ENCODE measurements around the gene SFTA2. TPM values are rescaled to one million over a fixed set of nuclear protein-coding genes. Genes with fewer than 3 reads are reported as not detected.

Gene SFTA2
- total and polyA plus RNA-seq, 10 donors, result 0.08 to 2.6 (median 0.47) TPM; not detected in 7

DNA sequence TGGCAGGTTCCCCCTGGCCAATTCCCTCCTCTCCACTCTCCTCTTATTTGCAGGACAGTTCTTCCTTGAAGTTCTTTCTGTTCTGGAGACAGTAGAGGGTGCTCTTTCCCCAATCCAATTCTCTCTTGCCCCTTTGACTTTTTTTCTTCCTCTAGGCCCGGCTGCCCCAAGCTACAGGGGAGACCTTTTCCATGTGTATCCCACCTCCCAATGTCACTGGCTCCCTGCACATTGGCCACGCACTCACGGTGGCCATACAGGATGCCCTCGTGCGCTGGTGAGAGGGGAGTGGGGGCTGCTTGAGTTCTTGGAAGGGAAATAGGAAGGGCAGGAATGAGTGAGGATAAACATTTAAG is 16.4 kb downstream of the SFTA2 start:
- Histone ChIP-seq H3K9me3 (no peaks in the 10 kb centered on the region), H3K27ac (peak overlapping the region in 4 of 8 donors; percentile 85 to 91 (median 90)), H3K27me3 (replicated peaks in 1 of 7) (no peaks in the 10 kb centered on the region), H3K4me3 (no peak overlapping the region), H3K4me1 (peaks cover 18 to 43% (median 27%) of the 10 kb centered on the region in 6 donors), H3K36me3 (peaks cover 1 to 72% (median 53%) of the 10 kb centered on the region in 6 donors)
- WGBS, 5 donors, result 17 to 25% (median 22%) methylated on average over 5 of the region's 5 CpGs
- no peak for DNase-seq
- intact Hi-C loops (cut with DNase I; ENCODE audit: low total_unique reads), result loop anchor here (5.0 kb wide), 1 partner anchor 147 kb away; no protein-coding TSS in a partner anchor
- TF ChIP-seq POLR2A (IDR thresholded peaks at IDR 0.05) (no peak), POLR2AphosphoS5 (IDR thresholded peaks at IDR 0.05) (peak in 1 of 3 donors; percentile 44)
- TF ChIP-seq, protein P1, sequence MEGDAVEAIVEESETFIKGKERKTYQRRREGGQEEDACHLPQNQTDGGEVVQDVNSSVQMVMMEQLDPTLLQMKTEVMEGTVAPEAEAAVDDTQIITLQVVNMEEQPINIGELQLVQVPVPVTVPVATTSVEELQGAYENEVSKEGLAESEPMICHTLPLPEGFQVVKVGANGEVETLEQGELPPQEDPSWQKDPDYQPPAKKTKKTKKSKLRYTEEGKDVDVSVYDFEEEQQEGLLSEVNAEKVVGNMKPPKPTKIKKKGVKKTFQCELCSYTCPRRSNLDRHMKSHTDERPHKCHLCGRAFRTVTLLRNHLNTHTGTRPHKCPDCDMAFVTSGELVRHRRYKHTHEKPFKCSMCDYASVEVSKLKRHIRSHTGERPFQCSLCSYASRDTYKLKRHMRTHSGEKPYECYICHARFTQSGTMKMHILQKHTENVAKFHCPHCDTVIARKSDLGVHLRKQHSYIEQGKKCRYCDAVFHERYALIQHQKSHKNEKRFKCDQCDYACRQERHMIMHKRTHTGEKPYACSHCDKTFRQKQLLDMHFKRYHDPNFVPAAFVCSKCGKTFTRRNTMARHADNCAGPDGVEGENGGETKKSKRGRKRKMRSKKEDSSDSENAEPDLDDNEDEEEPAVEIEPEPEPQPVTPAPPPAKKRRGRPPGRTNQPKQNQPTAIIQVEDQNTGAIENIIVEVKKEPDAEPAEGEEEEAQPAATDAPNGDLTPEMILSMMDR (IDR thresholded peaks at IDR 0.05 in 8 of 11, conservative IDR thresholded peaks at IDR 0.05 in 3 of 11), result peak in 10 of 11 experiments; percentile 16 to 64 (median 47)

DNA sequence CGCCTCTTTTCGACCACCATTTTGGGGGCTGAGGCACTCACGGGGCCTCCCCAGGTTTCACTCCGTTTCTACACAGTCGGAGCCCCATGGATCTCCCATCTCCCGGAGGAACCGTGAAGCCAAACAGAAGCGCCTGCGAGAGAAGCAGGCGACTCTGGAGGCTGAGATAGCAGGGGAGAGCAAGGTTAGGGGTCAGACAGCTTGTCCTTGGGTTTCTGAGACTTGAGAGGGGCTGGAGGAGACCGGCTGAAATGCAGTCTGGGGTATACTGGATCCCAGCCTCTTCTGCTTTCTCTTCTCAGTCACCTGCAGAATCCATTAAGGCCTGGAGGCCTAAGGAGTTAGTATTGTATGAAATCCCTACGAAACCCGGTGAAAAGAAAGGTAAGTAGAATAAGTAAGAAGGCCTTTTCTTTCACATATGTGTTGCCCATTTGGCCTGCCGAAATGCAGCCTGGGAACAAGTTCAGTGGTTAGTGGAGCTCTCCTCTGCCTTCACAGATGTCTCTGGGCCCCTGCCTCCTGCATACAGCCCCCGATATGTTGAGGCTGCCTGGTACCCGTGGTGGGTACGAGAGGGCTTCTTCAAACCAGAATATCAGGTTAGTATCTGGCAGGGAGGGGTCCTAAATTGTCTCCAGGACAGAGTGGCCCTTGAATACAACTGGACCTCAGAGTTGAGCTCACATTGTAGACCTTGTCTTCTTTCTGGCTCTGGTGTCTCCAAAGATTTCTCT is 16.9 kb downstream of the SFTA2 start:
- Histone ChIP-seq H3K9me3 (no peaks in the 10 kb centered on the region), H3K27me3 (replicated peaks in 1 of 7) (no peaks in the 10 kb centered on the region), H3K27ac (peak overlapping the region; percentile 67 to 91 (median 88)), H3K4me1 (peaks cover 18 to 48% (median 27%) of the 10 kb centered on the region in 6 donors), H3K4me3 (peak overlapping the region; percentile 48 to 91 (median 76)), H3K36me3 (peaks cover 0 to 72% (median 53%) of the 10 kb centered on the region in 6 donors)
- 41 to 62% (median 51%) methylated on average over 17 of the region's 17 CpGs for WGBS, 5 donors
- TF ChIP-seq POLR2A (IDR thresholded peaks at IDR 0.05), result no peak
- TF ChIP-seq POLR2AphosphoS5 (IDR thresholded peaks at IDR 0.05), result no peak
- TF ChIP-seq, protein P1 (IDR thresholded peaks at IDR 0.05 in 8 of 11, conservative IDR thresholded peaks at IDR 0.05 in 3 of 11), result no peak
- DNase-seq, result no peak
- intact Hi-C loops (cut with DNase I; ENCODE audit: low total_unique reads), result loop anchor here (5.0 kb wide), 1 partner anchor 147 kb away; no protein-coding TSS in a partner anchor

DNA sequence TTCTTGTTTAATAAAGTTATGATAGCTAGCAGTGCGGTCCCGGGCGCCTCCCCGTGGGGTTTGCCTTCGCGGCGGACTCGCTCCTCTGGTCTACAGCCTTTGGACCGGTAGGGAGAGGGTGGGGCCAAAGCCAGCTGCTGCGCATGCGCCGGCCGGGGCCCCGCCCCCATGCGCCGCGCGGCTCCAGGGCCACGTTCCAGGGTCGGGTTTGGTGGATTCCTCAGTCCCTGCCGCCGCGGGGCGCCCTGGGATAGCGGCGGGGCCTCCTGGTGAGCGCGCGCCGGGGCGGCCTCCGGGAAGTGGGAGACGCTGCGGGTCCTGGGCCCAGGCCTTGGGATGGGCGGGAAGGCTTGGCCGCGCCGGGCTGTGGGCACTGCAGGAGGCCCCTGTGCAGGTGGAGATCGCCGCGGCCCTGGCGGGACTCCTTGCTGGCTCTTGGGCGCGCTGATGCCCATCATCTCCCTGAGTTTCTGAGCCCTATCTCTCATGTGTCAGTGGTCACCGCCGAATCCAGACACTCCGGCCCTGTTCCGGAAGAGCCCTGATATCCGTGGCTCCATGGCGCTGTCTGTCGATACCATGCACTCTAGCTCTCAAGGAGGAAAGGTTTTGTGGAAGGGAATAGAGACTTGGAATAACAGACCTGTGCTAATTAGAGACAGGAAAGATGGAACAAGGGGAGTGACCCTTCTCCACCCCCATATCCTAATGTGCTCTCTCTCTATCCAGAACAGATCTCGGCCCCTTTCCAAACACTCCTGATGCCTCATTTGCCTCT is 17.7 kb downstream of the SFTA2 start, which contains the start of gene VARS2:
Gene VARS2, plus strand, starts transcription at position 163 of the 778 bp plus-strand sequence. Its CDS starts 599 bp downstream, at position 762.
- 1% methylated on average over 25 to 52 of the region's 52 CpGs for WGBS, 5 donors
- H3K36me3 ChIP-seq, result peaks cover 0 to 69% (median 50%) of the 10 kb centered on the region in 6 donors
- peak; percentile 96 for DNase-seq
- no peaks in the 10 kb centered on the region for H3K27me3 ChIP-seq (replicated peaks in 1 of 7)
- H3K27ac ChIP-seq, result peak within 1 kb of the TSS; percentile 67 to 91 (median 88)
- TF ChIP-seq POLR2AphosphoS5 (IDR thresholded peaks at IDR 0.05) (peak; percentile 93 to 96 (median 94)), POLR2A (IDR thresholded peaks at IDR 0.05) (peak; percentile 6 to 78 (median 42))
- TF ChIP-seq, protein P1 (IDR thresholded peaks at IDR 0.05 in 8 of 11, conservative IDR thresholded peaks at IDR 0.05 in 3 of 11), result peak in 9 of 11 experiments; percentile 28 to 68 (median 53)
- peak within 1 kb of the TSS; percentile 48 to 91 (median 76) for H3K4me3 ChIP-seq
- H3K4me1 ChIP-seq, result peaks cover 18 to 56% (median 31%) of the 10 kb centered on the region in 6 donors
- intact Hi-C loops (cut with DNase I; ENCODE audit: low total_unique reads), result no loop called here
- no peaks in the 10 kb centered on the region for H3K9me3 ChIP-seq

Measured in spleen (tissue), 11 donors.